Cardiac muscle cell (in vitro differentiated cells and primary cell): ENCODE results near the gene PRRT1. TPM values are rescaled to one million over a fixed set of nuclear protein-coding genes. Genes with fewer than 3 reads are reported as not detected.
"Not testable (repeated sequence)": the region's sequence is repeated elsewhere in the genome, so short reads cannot be mapped to it uniquely, and the experiment has no call there.

ENCODE experiments used
- DNase-seq, 2 donors: peaks; one replicate each; pipeline versions ENCODE4 v3.0.0 to v3.0.0-alpha.2; 2010 to 2017; ENCODE audit warnings: low read depth in 1 of 2, low spot score in 1 of 2
- H3K27ac ChIP-seq: fragments of 200-600 bp; sonication (generic); 2 replicates; pipeline ENCODE4 v1.5.1; 2016
- H3K27me3 ChIP-seq: fragments of 200-600 bp; sonication (generic); 2 replicates; pipeline ENCODE4 v1.6.0; 2016; ENCODE audit warnings: control low read depth
- H3K36me3 ChIP-seq: fragments of 200-600 bp; sonication (generic); 2 replicates; pipeline ENCODE4 v1.5.1; 2016; ENCODE audit warnings: control low read depth
- H3K4me1 ChIP-seq: fragments of 200-600 bp; sonication (generic); 2 replicates; pipeline ENCODE4 v1.8.1; 2017; ENCODE audit warnings: low read depth, mild to moderate bottlenecking, mixed run types
- H3K4me3 ChIP-seq: fragments of 200-600 bp; sonication (generic); 2 replicates; pipeline ENCODE4 v1.5.1; 2016; ENCODE audit warnings: mild to moderate bottlenecking
- H3K9me3 ChIP-seq: fragments of 200-600 bp; sonication (generic); 2 replicates; pipeline ENCODE4 v1.5.1; 2017; ENCODE audit warnings: low read depth, mild to moderate bottlenecking, control low read depth
- polyA plus RNA-seq: library from polyadenylated mRNA; unstranded; fragments of >200 nt; fragmentation: Nextera tagmentation; extraction: Ambion mirVana; gene quantifications from 2 replicates; pipeline ENCODE4 v1.2.1, GENCODE V29; 2016
- total RNA-seq: library from RNA; depleted of rRNA; stranded (reverse); fragments of >200 nt; gene quantifications from 2 replicates; pipeline ENCODE4 v1.2.3, GENCODE V29; 2016
- TF ChIP-seq, protein P1 (sequence below): IDR thresholded peaks from 2 replicates; pipeline ENCODE4 v1.5.1; 2012; ENCODE audit warnings: low read depth, mild to moderate bottlenecking, low read length

Gene PRRT1
- total and polyA plus RNA-seq, 2 experiments from 2014 or later = 4.4 to 4.9 TPM

DNA sequence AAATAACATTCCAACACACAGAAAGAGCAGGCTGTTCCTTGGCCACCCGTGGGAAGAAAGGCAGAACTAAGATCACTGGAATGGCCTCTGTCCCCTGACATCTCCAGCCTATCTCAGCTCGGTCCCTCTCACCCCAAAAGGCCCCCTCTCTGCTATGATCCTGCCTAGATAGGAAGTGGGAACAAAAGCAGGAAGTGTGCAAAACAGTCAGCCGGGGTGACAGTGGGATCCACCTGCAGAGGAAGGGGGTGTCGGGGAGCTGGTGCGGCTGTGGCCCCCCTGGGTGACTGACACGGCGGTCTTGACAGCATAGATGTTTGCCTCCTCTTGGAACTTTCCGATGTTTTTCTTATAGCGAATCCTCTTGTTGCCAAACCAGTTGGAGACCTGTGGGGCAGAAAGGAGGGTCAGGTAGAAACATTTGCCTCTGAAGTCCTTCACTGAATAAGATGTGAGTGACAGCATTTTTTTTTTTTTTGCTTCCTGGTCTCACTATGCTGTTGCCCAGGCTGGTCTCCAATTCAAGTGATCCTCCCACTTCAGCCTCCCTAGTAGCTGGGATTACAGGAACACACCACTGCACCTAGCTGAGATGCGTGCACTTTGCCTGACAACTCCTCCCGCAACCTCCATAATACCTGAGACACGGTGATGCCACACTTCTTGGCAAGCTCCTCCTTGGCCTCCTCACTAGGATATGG, 35.4 kb upstream of the PRRT1 start:
- H3K4me1 ChIP-seq = peaks cover 4% of the 10 kb centered on the region
- no peaks in the 10 kb centered on the region for H3K9me3 ChIP-seq
- H3K27me3 ChIP-seq = no peaks in the 10 kb centered on the region
- no peak for DNase-seq
- TF ChIP-seq, protein P1, sequence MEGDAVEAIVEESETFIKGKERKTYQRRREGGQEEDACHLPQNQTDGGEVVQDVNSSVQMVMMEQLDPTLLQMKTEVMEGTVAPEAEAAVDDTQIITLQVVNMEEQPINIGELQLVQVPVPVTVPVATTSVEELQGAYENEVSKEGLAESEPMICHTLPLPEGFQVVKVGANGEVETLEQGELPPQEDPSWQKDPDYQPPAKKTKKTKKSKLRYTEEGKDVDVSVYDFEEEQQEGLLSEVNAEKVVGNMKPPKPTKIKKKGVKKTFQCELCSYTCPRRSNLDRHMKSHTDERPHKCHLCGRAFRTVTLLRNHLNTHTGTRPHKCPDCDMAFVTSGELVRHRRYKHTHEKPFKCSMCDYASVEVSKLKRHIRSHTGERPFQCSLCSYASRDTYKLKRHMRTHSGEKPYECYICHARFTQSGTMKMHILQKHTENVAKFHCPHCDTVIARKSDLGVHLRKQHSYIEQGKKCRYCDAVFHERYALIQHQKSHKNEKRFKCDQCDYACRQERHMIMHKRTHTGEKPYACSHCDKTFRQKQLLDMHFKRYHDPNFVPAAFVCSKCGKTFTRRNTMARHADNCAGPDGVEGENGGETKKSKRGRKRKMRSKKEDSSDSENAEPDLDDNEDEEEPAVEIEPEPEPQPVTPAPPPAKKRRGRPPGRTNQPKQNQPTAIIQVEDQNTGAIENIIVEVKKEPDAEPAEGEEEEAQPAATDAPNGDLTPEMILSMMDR = no peak
- no peak overlapping the region for H3K4me3 ChIP-seq
- peak overlapping the region; percentile 76 for H3K27ac ChIP-seq
- H3K36me3 ChIP-seq = peaks cover 15% of the 10 kb centered on the region

DNA sequence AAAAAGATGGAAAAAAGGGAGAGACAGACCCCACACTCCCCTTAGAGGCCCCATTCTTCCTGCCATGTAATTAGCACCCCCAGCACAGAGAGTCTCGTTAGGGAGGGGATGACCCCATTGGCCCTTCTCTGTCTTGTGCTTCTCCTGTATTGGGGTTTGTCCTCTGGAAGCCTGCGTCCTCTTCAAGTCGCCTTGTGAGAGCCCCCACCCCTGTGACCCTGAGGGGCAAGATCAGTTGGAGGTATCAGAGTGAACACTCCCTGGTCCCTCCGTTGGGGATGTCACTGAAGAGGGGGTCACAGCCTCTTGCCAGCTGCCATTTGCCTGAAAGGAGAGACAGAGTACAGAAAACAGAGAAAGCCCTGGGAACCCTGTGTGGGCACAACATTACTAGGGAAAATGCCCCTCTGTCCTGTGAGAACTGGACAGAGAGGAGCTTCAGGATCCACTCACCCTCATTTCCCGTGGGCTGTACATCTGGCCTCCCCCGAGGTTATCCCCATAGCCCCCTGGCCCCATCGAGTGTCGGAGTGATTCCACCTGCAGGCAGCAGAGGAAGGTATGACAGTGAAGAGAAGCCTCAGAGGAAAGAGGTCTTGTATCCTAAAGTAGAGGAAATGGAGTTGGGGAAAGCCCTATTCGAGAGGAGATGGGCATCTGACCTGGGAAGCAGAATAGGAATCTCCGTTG, 34.6 kb upstream of the PRRT1 start:
- not testable (repeated sequence) for H3K9me3 ChIP-seq, H3K4me3 ChIP-seq, H3K27me3 ChIP-seq, DNase-seq, H3K4me1 ChIP-seq
- H3K27ac ChIP-seq = peak overlapping the region; percentile 76
- peaks cover 15% of the 10 kb centered on the region for H3K36me3 ChIP-seq

DNA sequence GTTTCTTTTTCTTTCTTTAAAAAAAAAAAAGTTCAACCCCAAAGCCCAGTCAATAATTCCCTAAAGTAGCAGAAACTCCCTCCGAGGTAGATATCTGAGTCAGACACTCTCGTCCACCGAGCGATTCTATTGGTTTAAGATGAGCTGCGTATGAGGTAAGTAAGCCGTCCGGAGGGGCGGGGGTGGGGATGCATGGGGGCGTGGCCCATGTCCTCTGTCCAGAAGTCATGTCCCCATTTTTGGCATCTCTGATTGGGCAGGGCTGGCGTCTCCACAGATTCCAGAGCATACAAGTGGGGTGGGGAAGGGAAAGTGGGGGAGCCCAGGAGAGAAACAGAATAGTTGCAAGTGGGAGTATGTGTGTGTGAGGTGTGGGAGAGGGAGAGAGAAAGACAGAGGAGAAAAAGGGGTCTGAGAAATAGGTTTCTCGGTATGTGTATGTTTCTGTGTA, 34.0 kb upstream of the PRRT1 start:
- H3K27ac ChIP-seq = peak overlapping the region; percentile 76
- H3K9me3 ChIP-seq, H3K4me1 ChIP-seq, H3K4me3 ChIP-seq, H3K27me3 ChIP-seq: not testable (repeated sequence)
- peak; percentile 74 to 93 for DNase-seq
- peaks cover 15% of the 10 kb centered on the region for H3K36me3 ChIP-seq

DNA sequence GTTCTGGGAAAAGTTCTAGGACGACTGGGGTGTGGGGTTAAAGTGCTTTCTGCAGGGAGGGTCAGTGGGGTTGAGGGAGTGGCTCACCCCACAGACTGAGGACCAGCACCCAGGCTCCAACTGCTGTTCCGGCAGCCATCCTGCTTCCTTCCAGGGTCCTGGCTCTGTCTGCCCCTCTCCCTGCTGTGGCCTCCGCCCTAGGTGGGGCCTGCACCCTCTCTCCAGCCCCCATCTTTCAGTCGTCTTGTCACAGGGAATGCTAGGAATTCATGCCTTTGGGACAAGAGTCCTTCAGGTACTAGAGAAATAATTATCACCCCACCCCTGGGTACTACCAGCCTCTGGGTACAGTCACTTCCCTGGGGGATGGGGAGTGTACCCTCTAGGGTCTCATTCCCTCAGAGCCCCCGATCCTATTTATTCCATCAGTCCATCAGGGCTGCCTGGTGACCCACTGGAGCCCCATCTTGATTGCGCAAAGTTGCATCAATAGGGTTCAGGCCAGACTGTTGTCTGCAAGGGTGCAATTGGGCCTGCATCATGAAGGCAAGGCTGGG, 32.4 kb upstream of the PRRT1 start, which contains the start of gene AGER:
AGER (minus strand) TSS at position 170 of the 557 bp plus-strand sequence; CDS start at position 139, 31 bp downstream.
- no peaks in the 10 kb centered on the region for H3K27me3 ChIP-seq
- H3K4me3 ChIP-seq = no peak within 1 kb of the TSS
- peaks cover 8% of the 10 kb centered on the region for H3K4me1 ChIP-seq
- DNase-seq = no peak
- H3K27ac ChIP-seq = peak within 1 kb of the TSS; percentile 71
- H3K9me3 ChIP-seq = no peaks in the 10 kb centered on the region
- TF ChIP-seq, protein P1 = no peak
- H3K36me3 ChIP-seq = peaks cover 15% of the 10 kb centered on the region

DNA sequence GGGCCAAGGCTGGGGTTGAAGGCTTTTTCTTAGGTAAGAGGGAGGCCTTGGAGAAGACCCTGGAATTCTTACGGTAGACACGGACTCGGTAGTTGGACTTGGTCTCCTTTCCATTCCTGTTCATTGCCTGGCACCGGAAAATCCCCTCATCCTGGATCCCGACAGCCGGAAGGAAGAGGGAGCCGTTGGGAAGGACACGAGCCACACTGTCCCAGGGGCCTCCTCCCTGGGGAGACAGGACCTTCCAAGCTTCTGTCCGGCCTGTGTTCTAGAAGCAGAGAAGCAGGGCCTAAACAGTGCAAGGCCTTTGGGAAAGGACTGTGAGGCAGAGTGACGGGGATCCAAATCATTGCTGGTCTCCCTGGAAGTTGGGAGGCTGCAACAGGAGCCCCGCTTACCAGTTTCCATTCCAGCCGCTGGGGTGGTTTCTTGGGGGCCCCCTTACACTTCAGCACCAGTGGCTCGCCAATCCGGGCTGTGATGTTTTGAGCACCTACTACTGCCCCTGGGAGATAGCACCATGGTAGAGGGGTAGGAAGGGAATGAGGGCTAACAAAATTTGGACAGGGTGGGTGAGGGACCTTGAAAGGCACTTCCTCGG, 31.8 kb upstream of the PRRT1 start:
- TF ChIP-seq, protein P1 = no peak
- Histone ChIP-seq H3K4me1 (peaks cover 9% of the 10 kb centered on the region), H3K27ac (peak overlapping the region; percentile 71), H3K27me3 (no peaks in the 10 kb centered on the region), H3K9me3 (no peaks in the 10 kb centered on the region), H3K36me3 (peaks cover 15% of the 10 kb centered on the region), H3K4me3 (no peak overlapping the region)
- no peak for DNase-seq

DNA sequence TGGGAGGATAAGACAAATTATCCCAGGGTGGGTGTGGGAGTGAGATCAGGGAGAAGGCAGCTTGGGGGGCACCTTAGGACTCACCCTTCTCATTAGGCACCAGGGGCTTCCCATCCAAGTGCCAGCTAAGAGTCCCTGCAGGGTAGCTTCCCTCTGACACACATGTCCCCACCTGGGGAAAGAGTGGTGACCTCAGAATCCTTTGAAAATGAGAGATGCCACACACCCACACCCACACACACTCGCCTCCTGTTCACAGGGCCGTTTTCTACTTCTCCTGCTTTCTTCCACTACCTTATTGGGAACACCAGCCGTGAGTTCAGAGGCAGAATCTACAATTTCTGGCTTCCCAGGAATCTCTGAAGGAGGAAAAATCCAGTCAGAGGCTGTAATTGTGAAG, 31.3 kb upstream of the PRRT1 start:
- Histone ChIP-seq H3K36me3 (peaks cover 15% of the 10 kb centered on the region), H3K27me3 (no peaks in the 10 kb centered on the region), H3K4me3 (no peak overlapping the region), H3K27ac (peak overlapping the region; percentile 71), H3K9me3 (no peaks in the 10 kb centered on the region), H3K4me1 (peaks cover 6% of the 10 kb centered on the region)
- DNase-seq = no peak
- TF ChIP-seq, protein P1 = no peak
